ENCODE results near the gene IRF1.

The IRF1 gene, protein sequence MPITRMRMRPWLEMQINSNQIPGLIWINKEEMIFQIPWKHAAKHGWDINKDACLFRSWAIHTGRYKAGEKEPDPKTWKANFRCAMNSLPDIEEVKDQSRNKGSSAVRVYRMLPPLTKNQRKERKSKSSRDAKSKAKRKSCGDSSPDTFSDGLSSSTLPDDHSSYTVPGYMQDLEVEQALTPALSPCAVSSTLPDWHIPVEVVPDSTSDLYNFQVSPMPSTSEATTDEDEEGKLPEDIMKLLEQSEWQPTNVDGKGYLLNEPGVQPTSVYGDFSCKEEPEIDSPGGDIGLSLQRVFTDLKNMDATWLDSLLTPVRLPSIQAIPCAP

DNA sequence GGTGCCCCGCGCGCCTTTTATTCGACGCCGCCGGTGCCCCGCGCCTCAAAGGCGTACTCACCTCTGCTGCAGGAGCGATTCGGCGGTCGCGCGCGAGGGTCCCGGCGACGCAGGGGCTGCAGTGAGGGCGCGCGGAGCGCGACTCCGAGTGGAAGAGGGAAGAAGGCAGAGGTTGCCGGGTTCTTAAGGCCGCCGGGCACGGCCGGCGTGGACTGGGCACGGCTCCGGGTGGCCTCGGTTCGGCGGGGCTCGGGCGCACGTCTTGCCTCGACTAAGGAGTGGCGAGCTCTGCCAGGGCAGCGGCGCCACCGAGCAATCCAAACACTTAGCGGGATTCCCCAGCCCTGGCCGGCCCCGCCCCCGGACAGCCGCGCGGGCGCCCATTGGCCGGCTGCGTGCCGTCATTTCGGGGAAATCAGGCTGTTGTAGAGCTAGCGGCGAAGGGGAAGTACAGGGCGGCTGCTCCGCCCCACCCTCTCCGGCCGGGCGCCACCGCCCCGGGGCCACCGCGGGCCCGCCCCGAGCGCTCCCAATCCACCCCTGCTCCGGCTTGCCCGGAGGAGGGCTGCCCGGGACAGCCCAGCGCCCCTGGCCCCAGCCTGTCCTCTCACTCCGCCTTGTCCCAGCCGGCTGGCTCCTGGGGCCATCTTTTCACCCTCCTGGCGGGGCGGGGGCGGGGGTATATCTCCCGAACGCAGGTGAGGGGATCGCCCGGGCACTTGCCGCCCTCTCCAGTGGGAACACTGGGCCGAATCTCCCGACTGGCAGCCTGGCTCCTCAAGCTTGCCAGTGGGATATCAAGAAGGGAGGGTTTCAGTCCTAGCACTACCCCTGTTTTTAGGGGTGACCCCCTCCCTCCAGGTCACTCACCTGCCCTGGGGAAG lies at the start of gene IRF1:
Gene IRF1 (minus strand): TSS at position 290 of the 884 bp plus-strand sequence. CDS start 1,295 bp downstream, outside the sequence.
- Histone ChIP-seq H3K27ac (peak within 1 kb of the TSS; percentile 94), H3K9me3 (no peaks in the 10 kb centered on the region), H3K4me3 (peak within 1 kb of the TSS; percentile 96), H3K36me3 (peaks cover 40% of the 10 kb centered on the region), H3K4me2 (peak within 1 kb of the TSS; percentile 96), H4K20me1 (peaks cover 48% of the 10 kb centered on the region), H3K9ac (peak within 1 kb of the TSS; percentile 95), H3K4me1 (peaks cover 83% of the 10 kb centered on the region), H3K27me3 (no peaks in the 10 kb centered on the region)
- no peak for TF ChIP-seq Cebpa-rat (IDR thresholded peaks at IDR 0.05)

DNA sequence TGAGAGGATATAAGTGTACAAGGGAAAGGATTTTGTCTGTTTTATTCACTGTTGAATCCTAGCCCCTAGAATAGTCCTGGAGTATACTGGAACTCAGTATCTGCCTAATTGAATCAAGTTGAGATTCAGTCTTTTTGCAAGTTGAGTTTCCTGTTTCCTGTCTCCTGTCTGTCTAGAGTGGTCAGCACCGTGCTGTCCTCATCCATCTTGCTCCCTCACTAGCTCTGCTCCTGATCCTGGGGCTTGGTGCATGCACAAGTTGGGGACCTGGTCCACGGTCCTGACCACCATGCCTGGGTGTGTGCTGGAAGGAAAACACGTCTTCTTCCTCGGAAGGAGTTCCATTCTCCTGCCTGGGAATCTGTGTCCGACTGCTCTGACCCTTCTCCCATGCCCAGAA lies 49.6 kb upstream of the IRF1 start:
- no peaks in the 10 kb centered on the region for H3K9me3 ChIP-seq
- no peaks in the 10 kb centered on the region for H3K27me3 ChIP-seq
- no peak overlapping the region for H3K4me3 ChIP-seq
- no peak for TF ChIP-seq Cebpa-rat (IDR thresholded peaks at IDR 0.05)
- H4K20me1 ChIP-seq = no peaks in the 10 kb centered on the region
- no peaks in the 10 kb centered on the region for H3K4me1 ChIP-seq
- H3K9ac ChIP-seq = no peak overlapping the region
- no peak overlapping the region for H3K27ac ChIP-seq
- H3K36me3 ChIP-seq = no peaks in the 10 kb centered on the region
- no peak overlapping the region for H3K4me2 ChIP-seq

DNA sequence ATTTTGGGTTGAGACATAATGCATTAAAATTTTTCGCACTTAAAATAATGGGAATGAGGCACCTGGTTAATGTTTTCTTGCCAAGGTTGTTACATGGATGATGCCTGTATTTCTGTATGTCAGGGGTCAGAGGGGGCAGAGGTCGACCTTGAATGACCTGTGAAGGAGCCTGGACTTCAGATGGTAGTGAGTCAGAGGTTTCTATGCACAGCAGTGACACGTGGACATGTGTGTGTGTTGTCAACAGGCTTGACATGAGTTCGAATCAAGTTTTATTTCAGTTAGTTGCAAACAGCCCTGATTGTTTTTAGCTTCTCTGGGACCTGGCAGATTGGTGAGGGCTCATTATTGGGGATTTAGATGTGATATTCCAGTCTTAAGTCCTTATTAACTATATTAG lies 49.1 kb upstream of the IRF1 start:
- Histone ChIP-seq H3K9ac (no peak overlapping the region), H3K36me3 (no peaks in the 10 kb centered on the region), H3K27me3 (no peaks in the 10 kb centered on the region), H4K20me1 (no peaks in the 10 kb centered on the region), H3K27ac (no peak overlapping the region), H3K4me1 (no peaks in the 10 kb centered on the region), H3K4me2 (no peak overlapping the region), H3K9me3 (no peaks in the 10 kb centered on the region), H3K4me3 (no peak overlapping the region)
- TF ChIP-seq Cebpa-rat (IDR thresholded peaks at IDR 0.05) = no peak

DNA sequence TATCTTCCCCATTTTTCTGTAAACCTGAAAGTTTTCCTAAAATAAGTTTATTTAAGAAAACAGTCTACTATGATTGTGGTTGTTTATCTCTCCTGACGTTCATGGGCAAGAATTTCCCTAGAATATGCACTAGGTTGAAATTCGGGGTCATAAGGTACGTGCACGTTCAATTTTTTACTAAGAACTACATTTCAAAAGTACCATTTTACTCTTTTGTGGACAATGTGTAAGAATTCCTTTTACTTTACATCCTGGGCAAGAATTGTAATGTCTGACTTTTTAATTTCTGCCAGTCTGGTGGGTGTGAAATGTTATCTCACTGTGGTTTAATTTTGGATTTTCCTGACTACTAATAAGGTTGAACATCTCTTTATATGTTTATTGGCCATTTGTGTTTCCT lies 40.4 kb upstream of the IRF1 start:
- Histone ChIP-seq H3K9ac (no peak overlapping the region), H3K27ac (no peak overlapping the region), H3K36me3 (no peaks in the 10 kb centered on the region), H3K4me3 (no peak overlapping the region), H3K27me3 (no peaks in the 10 kb centered on the region; the same call in 1 of the 2 replicates), H3K4me2 (no peak overlapping the region), H3K9me3 (no peaks in the 10 kb centered on the region), H3K4me1 (peaks cover 44% of the 10 kb centered on the region), H4K20me1 (no peaks in the 10 kb centered on the region)
- no peak for TF ChIP-seq Cebpa-rat (IDR thresholded peaks at IDR 0.05)

DNA sequence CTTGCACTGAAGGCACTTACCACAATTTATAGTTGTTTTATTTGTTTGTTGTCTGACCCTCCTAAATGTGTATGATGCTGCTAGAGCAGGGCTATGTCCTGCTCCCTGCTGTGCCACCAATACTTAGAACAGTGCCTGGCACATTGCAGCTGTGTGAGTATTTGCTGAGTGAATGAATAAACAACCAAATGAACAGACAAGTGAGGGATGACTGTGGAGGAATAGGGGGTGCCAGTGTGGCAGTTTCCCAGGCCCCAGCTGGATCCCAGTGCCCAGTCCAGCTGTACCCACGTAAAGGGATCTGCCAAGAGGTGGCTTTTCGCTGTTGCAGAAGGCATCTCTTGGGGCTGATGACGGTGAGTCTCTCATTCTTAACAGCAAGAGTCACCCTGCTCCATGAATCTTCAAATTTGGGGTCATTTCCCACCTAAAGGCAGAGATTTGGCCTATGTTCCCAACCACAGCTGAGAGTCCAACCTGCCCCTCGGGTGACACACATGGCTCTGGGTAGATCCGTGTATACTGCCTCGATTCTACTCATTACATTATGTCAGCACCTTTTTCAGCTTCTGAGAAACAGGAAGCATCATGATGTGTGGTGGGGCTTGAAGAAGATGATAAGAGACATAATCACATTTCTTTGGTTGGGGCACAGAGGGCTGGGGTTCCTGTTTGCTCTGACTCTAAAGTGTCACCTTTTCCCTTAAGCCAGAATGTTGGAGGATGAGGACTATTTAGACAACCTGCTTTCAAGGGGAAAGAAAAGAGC lies 38.5 kb upstream of the IRF1 start:
- H3K9me3 ChIP-seq = peaks cover 11% of the 10 kb centered on the region
- peak overlapping the region; percentile 74 for H3K4me2 ChIP-seq
- H3K27me3 ChIP-seq = no peaks in the 10 kb centered on the region; the same call in 1 of the 2 replicates
- H3K36me3 ChIP-seq = no peaks in the 10 kb centered on the region
- no peaks in the 10 kb centered on the region for H4K20me1 ChIP-seq
- H3K4me1 ChIP-seq = peaks cover 61% of the 10 kb centered on the region
- peak overlapping the region; percentile 33; the same call in 1 of the 2 replicates for H3K27ac ChIP-seq
- no peak for TF ChIP-seq Cebpa-rat (IDR thresholded peaks at IDR 0.05)
- H3K4me3 ChIP-seq = no peak overlapping the region
- H3K9ac ChIP-seq = no peak overlapping the region

DNA sequence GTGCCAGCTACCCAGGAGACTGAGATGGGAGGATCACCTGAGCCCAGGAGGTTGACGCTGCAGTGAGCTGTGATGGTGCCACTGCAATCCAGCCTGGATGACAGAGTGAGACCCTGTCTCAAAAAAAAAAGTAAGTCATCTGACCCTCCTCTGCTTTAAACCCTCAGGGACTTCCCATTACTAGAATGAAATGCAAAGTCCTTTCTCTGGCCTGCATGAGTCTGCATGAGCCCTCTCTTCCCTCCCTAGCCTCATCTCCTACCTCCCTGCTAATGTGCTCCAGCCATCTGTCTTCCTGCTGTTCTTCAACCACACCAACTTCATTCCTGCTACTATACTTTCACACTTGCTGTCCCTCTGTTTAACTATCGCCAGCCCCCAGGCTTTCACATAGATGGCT lies 37.4 kb upstream of the IRF1 start:
- TF ChIP-seq Cebpa-rat (IDR thresholded peaks at IDR 0.05) = no peak
- peaks cover 21% of the 10 kb centered on the region for H3K9me3 ChIP-seq
- no peaks in the 10 kb centered on the region for H3K36me3 ChIP-seq
- no peaks in the 10 kb centered on the region for H4K20me1 ChIP-seq
- H3K4me2 ChIP-seq = peak overlapping the region; percentile 74; the same call in 1 of the 2 replicates
- no peak overlapping the region for H3K4me3 ChIP-seq
- H3K27me3 ChIP-seq = no peaks in the 10 kb centered on the region; the same call in 1 of the 2 replicates
- H3K9ac ChIP-seq = no peak overlapping the region
- H3K27ac ChIP-seq = no peak overlapping the region
- peaks cover 61% of the 10 kb centered on the region for H3K4me1 ChIP-seq

DNA sequence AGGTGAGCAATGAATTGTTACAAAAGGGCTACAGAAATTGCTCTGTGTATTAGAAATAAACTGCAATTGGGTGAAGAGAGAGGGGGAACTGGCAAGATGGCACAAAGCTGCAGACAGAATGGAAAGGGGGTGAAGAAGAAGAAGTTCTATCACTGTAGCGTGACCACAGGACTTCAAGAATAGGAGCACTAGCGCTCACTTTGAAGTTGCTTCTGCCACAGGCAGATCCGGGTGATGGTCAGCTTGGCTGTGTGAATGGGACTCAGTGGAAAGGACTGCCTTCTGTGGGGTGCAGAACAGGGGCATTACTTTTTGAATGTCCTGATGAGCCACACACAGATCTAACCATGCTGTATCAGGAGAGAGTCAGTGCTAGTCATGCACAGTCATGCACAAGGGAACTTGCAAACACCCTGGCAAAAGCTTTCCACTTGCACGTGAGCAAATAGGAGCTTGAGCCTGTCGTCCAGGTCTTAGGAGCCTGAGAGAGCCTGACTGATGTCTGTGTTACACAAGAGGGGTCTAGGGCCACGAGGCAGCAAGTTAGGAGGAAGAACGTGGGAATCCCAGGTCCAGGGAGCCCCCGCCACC lies 36.5 kb upstream of the IRF1 start:
- peaks cover 61% of the 10 kb centered on the region for H3K4me1 ChIP-seq
- H3K4me2 ChIP-seq = peak overlapping the region; percentile 74
- no peak overlapping the region for H3K4me3 ChIP-seq
- H4K20me1 ChIP-seq = no peaks in the 10 kb centered on the region
- peaks cover 31% of the 10 kb centered on the region for H3K9me3 ChIP-seq
- no peak overlapping the region for H3K27ac ChIP-seq
- no peaks in the 10 kb centered on the region for H3K36me3 ChIP-seq
- no peaks in the 10 kb centered on the region; the same call in 1 of the 2 replicates for H3K27me3 ChIP-seq
- no peak for TF ChIP-seq Cebpa-rat (IDR thresholded peaks at IDR 0.05)
- H3K9ac ChIP-seq = no peak overlapping the region

DNA sequence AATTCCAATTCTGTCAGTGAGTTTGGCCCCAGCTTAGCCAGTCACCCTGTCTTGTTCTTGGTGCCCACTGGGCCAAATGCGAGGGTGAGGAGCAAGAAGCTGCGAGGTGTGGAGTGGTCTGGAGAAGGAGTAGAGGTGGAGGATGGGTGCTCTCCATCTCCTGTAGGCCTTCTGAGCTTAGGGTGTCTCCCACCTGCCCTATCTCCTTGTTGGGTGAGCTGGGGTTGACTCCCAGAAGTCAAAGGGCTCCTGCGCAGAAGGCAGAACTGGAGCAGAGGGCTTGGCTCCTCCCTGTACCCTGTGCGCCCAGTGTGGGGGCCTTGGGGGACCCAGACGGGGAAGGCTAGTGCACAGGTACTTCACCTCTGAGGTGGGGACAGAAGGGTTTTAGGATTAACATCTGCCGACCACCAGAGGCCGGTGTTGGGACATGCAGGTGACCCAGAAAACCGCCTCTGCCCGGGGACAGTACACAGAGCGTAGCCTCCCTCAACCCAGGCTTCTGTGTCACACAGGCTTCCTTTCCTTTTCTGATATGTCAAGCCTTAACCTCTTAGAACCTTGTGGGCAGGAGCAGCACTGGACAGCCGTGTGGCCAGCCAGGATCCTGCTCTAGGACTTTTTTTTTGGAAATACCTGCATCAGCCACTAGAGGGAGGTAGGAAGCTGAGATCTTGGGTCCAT lies 35.9 kb upstream of the IRF1 start:
- Histone ChIP-seq H3K4me1 (peaks cover 61% of the 10 kb centered on the region), H3K36me3 (no peaks in the 10 kb centered on the region), H4K20me1 (no peaks in the 10 kb centered on the region), H3K9ac (no peak overlapping the region), H3K27me3 (no peaks in the 10 kb centered on the region; the same call in 1 of the 2 replicates), H3K9me3 (peaks cover 37% of the 10 kb centered on the region), H3K27ac (peak overlapping the region; percentile 28; the same call in 1 of the 2 replicates), H3K4me3 (no peak overlapping the region), H3K4me2 (peak overlapping the region; percentile 74)
- no peak for TF ChIP-seq Cebpa-rat (IDR thresholded peaks at IDR 0.05)
